ENCODE measurements around the gene ARPC1B.
"Not testable (repeated sequence)": the region's sequence is repeated elsewhere in the genome, so short reads cannot be mapped to it uniquely, and the experiment has no call there.

ARPC1B gene

GRCh38 chr7:99408379-99409191 lies 34.1 kb downstream of the ARPC1B start, which contains the start of the genes BUD31 and PDAP1:
Gene BUD31 (plus strand): TSS chr7:99408969. CDS start chr7:99411093, 2,124 bp downstream.
Gene PDAP1 (minus strand): TSS chr7:99408597. CDS start chr7:99408548, 49 bp downstream.
- DNase-seq (ENCODE audit: low read depth in 2 of 3, low spot score in 2 of 3) = peak; percentile 84 to 95 (median 94)

GRCh38 chr7:99409192-99409572 lies 34.7 kb downstream of the ARPC1B start:
- DNase-seq (ENCODE audit: low read depth in 2 of 3, low spot score in 2 of 3) = no peak

- no peak for DNase-seq (ENCODE audit: low read depth in 2 of 3, low spot score in 2 of 3)
Observed at GRCh38 chr7:99409806-99410205, 35.3 kb downstream of the ARPC1B start.

- no peak for DNase-seq (ENCODE audit: low read depth in 2 of 3, low spot score in 2 of 3)
Observed at GRCh38 chr7:99410635-99411034, 36.1 kb downstream of the ARPC1B start.

GRCh38 chr7:99415513-99416127 lies 41.1 kb downstream of the ARPC1B start:
- DNase-seq (ENCODE audit: low read depth in 2 of 3, low spot score in 2 of 3) = not testable (repeated sequence)

- no peak for DNase-seq (ENCODE audit: low read depth in 2 of 3, low spot score in 2 of 3)
Observed at GRCh38 chr7:99418260-99418659, 43.7 kb downstream of the ARPC1B start.

GRCh38 chr7:99419323-99420021 lies 44.9 kb downstream of the ARPC1B start:
- no peak for DNase-seq (ENCODE audit: low read depth in 2 of 3, low spot score in 2 of 3)

- DNase-seq (ENCODE audit: low read depth in 2 of 3, low spot score in 2 of 3) = no peak
Observed at GRCh38 chr7:99420213-99420612, 45.7 kb downstream of the ARPC1B start.

- DNase-seq (ENCODE audit: low read depth in 2 of 3, low spot score in 2 of 3) = no peak
Observed at GRCh38 chr7:99420986-99421385, 46.5 kb downstream of the ARPC1B start.

GRCh38 chr7:99422186-99422585 lies 47.7 kb downstream of the ARPC1B start:
- DNase-seq (ENCODE audit: low read depth in 2 of 3, low spot score in 2 of 3) = no peak

GRCh38 chr7:99422625-99423024 lies 48.1 kb downstream of the ARPC1B start:
- no peak for DNase-seq (ENCODE audit: low read depth in 2 of 3, low spot score in 2 of 3)

GRCh38 chr7:99424932-99425730 lies 50.6 kb downstream of the ARPC1B start:
- no peak for DNase-seq (ENCODE audit: low read depth in 2 of 3, low spot score in 2 of 3)

GRCh38 chr7:99428972-99429566 lies 54.5 kb downstream of the ARPC1B start:
- DNase-seq (ENCODE audit: low read depth in 2 of 3, low spot score in 2 of 3) = no peak

GRCh38 chr7:99429756-99430155 lies 55.2 kb downstream of the ARPC1B start:
- no peak for DNase-seq (ENCODE audit: low read depth in 2 of 3, low spot score in 2 of 3)

GRCh38 chr7:99431756-99432540 lies 57.4 kb downstream of the ARPC1B start:
- DNase-seq (ENCODE audit: low read depth in 2 of 3, low spot score in 2 of 3) = not testable (repeated sequence)

GRCh38 chr7:99433158-99433557 lies 58.6 kb downstream of the ARPC1B start:
- DNase-seq (ENCODE audit: low read depth in 2 of 3, low spot score in 2 of 3) = no peak

- DNase-seq (ENCODE audit: low read depth in 2 of 3, low spot score in 2 of 3) = no peak
Observed at GRCh38 chr7:99437946-99438572, 63.5 kb downstream of the ARPC1B start.

- DNase-seq (ENCODE audit: low read depth in 2 of 3, low spot score in 2 of 3) = peak; percentile 85 to 91 (median 89)
Observed at GRCh38 chr7:99438573-99439480, 64.3 kb downstream of the ARPC1B start, which contains the start of the genes CPSF4 and PTCD1. Gene CPSF4 (plus strand): TSS chr7:99438943. CDS start chr7:99439083, 140 bp downstream. Gene PTCD1 (minus strand): TSS chr7:99438798. CDS start chr7:99435242, 3,556 bp downstream.

Data from activated CD8-positive, alpha-beta memory T cell treated with anti-CD3 and anti-CD28 coated beads for 48 hours (primary cell).